ENCODE measurements around the gene CACHD1.

Gene CACHD1

GRCh38 chr1:64535938-64536835 lies 66.3 kb downstream of the CACHD1 start:
- DNase-seq (ENCODE audit: low read depth): no peak
- no peak for TF ChIP-seq CTCF (IDR thresholded peaks at IDR 0.05; ENCODE audit: insufficient read depth, low read depth, low read length, missing control alignments)
- no peak overlapping the region for H3K4me3 ChIP-seq (ENCODE audit: low read depth, low read length)

- no peak for DNase-seq (ENCODE audit: low read depth)
- no peak overlapping the region for H3K4me3 ChIP-seq (ENCODE audit: low read depth, low read length)
- TF ChIP-seq CTCF (IDR thresholded peaks at IDR 0.05; ENCODE audit: insufficient read depth, low read depth, low read length, missing control alignments): no peak
Observed at GRCh38 chr1:64536836-64537490, 67.0 kb downstream of the CACHD1 start.

GRCh38 chr1:64537942-64538341 lies 68.0 kb downstream of the CACHD1 start:
- no peak for TF ChIP-seq CTCF (IDR thresholded peaks at IDR 0.05; ENCODE audit: insufficient read depth, low read depth, low read length, missing control alignments)
- H3K4me3 ChIP-seq (ENCODE audit: low read depth, low read length): no peak overlapping the region
- DNase-seq (ENCODE audit: low read depth): no peak

- H3K4me3 ChIP-seq (ENCODE audit: low read depth, low read length): no peak overlapping the region
- DNase-seq (ENCODE audit: low read depth): no peak
- no peak for TF ChIP-seq CTCF (IDR thresholded peaks at IDR 0.05; ENCODE audit: insufficient read depth, low read depth, low read length, missing control alignments)
Observed at GRCh38 chr1:64538389-64538788, 68.5 kb downstream of the CACHD1 start.

- no peak overlapping the region for H3K4me3 ChIP-seq (ENCODE audit: low read depth, low read length)
- no peak for TF ChIP-seq CTCF (IDR thresholded peaks at IDR 0.05; ENCODE audit: insufficient read depth, low read depth, low read length, missing control alignments)
- DNase-seq (ENCODE audit: low read depth): no peak
Observed at GRCh38 chr1:64539289-64539688, 69.4 kb downstream of the CACHD1 start.

GRCh38 chr1:64539781-64540218 lies 69.9 kb downstream of the CACHD1 start:
- TF ChIP-seq CTCF (IDR thresholded peaks at IDR 0.05; ENCODE audit: insufficient read depth, low read depth, low read length, missing control alignments): no peak
- no peak overlapping the region for H3K4me3 ChIP-seq (ENCODE audit: low read depth, low read length)
- DNase-seq (ENCODE audit: low read depth): no peak

Measured in GM12865 (cell line).